Cardiac muscle cell (in vitro differentiated cells and primary cell): ENCODE data around the gene NYNRIN. TPM values are rescaled to one million over a fixed set of nuclear protein-coding genes. Genes with fewer than 3 reads are reported as not detected.

ENCODE experiments used
- DNase-seq, 2 donors: peaks; one replicate each; pipeline versions ENCODE4 v3.0.0 to v3.0.0-alpha.2; 2010 to 2017; ENCODE audit warnings: low read depth in 1 of 2, low spot score in 1 of 2
- H3K27ac ChIP-seq: fragments of 200-600 bp; sonication (generic); 2 replicates; pipeline ENCODE4 v1.5.1; 2016
- H3K27me3 ChIP-seq: fragments of 200-600 bp; sonication (generic); 2 replicates; pipeline ENCODE4 v1.6.0; 2016; ENCODE audit warnings: control low read depth
- H3K36me3 ChIP-seq: fragments of 200-600 bp; sonication (generic); 2 replicates; pipeline ENCODE4 v1.5.1; 2016; ENCODE audit warnings: control low read depth
- H3K4me1 ChIP-seq: fragments of 200-600 bp; sonication (generic); 2 replicates; pipeline ENCODE4 v1.8.1; 2017; ENCODE audit warnings: low read depth, mild to moderate bottlenecking, mixed run types
- H3K4me3 ChIP-seq: fragments of 200-600 bp; sonication (generic); 2 replicates; pipeline ENCODE4 v1.5.1; 2016; ENCODE audit warnings: mild to moderate bottlenecking
- H3K9me3 ChIP-seq: fragments of 200-600 bp; sonication (generic); 2 replicates; pipeline ENCODE4 v1.5.1; 2017; ENCODE audit warnings: low read depth, mild to moderate bottlenecking, control low read depth
- polyA plus RNA-seq: library from polyadenylated mRNA; unstranded; fragments of >200 nt; fragmentation: Nextera tagmentation; extraction: Ambion mirVana; gene quantifications from 2 replicates; pipeline ENCODE4 v1.2.1, GENCODE V29; 2016
- total RNA-seq: library from RNA; depleted of rRNA; stranded (reverse); fragments of >200 nt; gene quantifications from 2 replicates; pipeline ENCODE4 v1.2.3, GENCODE V29; 2016
- TF ChIP-seq, protein P1 (sequence below): IDR thresholded peaks from 2 replicates; pipeline ENCODE4 v1.5.1; 2012; ENCODE audit warnings: low read depth, mild to moderate bottlenecking, low read length

Gene NYNRIN
- total and polyA plus RNA-seq, 2 experiments from 2014 or later: 21.3 to 56.2 TPM

DNA sequence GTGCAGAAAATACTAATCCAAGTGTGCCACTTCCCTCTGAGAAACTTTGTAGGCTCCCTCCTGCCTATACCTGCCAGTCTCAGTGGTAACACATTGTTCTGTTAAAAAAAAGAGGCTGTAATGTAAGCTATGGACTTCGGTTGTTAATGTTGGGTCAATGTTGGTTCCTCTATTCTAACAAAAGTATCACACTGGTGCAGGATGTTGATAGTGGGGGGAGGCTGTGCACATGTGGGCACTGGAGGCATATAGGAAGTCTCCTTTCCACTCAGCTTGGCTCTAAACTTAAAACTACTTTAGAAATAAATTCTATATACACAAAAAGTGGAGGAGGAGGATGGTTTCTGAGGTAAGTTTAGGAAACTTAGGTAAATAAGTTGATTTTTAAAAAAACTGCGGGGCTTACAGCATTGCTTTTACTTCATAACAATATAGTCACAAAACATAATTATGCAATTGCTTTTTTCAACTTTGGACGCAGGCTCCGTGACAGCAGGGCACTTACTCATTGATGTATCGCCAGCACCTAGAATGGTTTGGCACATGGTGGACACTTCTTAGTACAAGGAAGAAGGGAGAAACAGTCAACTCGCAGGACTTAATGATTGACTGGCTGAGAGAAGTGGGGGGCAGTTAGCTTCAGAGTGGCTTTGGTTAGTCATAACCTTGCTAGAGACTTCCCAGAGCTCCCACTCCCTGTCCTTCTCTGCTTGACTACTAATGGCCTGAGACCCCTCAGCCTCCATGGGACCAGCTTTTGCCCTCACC is 7.9 kb upstream of the NYNRIN start:
- H3K36me3 ChIP-seq: no peaks in the 10 kb centered on the region
- no peaks in the 10 kb centered on the region for H3K27me3 ChIP-seq
- peaks cover 10% of the 10 kb centered on the region for H3K4me1 ChIP-seq
- no peak for DNase-seq
- H3K9me3 ChIP-seq: no peaks in the 10 kb centered on the region
- H3K27ac ChIP-seq: no peak overlapping the region
- H3K4me3 ChIP-seq: no peak overlapping the region
- TF ChIP-seq, protein P1, sequence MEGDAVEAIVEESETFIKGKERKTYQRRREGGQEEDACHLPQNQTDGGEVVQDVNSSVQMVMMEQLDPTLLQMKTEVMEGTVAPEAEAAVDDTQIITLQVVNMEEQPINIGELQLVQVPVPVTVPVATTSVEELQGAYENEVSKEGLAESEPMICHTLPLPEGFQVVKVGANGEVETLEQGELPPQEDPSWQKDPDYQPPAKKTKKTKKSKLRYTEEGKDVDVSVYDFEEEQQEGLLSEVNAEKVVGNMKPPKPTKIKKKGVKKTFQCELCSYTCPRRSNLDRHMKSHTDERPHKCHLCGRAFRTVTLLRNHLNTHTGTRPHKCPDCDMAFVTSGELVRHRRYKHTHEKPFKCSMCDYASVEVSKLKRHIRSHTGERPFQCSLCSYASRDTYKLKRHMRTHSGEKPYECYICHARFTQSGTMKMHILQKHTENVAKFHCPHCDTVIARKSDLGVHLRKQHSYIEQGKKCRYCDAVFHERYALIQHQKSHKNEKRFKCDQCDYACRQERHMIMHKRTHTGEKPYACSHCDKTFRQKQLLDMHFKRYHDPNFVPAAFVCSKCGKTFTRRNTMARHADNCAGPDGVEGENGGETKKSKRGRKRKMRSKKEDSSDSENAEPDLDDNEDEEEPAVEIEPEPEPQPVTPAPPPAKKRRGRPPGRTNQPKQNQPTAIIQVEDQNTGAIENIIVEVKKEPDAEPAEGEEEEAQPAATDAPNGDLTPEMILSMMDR: no peak

DNA sequence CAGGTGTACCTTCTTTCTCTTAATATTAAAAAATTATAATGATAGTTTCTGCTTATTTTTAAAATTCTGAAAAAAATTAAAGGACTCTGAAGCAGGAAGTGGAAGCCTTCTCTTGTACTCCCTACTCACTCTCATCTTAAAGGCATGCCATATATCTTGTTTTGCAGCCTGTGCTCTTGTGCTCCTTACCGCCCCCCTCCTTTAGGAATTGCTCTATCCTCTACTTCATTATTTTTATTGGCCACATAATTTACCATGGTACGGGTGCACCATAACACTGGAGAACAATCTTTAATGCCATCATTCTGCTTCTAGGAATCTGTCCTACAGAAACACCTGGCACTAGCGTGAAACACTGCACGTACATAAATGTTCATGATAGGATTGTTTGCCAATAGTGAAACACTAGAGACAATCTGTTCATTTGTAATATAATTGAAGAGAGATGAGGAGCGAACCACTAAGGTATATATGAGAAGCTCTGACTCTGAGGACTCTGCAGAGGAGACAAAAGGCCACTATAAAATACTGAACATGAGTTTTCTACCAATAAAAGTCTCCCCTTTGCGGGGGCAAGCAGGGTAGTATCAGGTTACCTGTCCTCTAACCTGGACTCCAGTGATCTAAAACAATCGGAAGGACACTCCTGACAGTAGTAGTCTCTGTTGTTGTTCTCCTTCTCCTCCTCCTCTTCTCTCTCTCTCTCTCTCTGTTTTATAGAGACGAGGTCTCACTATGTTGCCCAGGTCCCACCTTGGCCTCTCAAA is 6.3 kb upstream of the NYNRIN start:
- Histone ChIP-seq H3K36me3 (no peaks in the 10 kb centered on the region), H3K4me3 (no peak overlapping the region), H3K9me3 (no peaks in the 10 kb centered on the region), H3K27me3 (no peaks in the 10 kb centered on the region), H3K4me1 (peaks cover 10% of the 10 kb centered on the region), H3K27ac (no peak overlapping the region)
- DNase-seq: peak in 1 of 2 donors; percentile 73
- TF ChIP-seq, protein P1: peak; percentile 33

DNA sequence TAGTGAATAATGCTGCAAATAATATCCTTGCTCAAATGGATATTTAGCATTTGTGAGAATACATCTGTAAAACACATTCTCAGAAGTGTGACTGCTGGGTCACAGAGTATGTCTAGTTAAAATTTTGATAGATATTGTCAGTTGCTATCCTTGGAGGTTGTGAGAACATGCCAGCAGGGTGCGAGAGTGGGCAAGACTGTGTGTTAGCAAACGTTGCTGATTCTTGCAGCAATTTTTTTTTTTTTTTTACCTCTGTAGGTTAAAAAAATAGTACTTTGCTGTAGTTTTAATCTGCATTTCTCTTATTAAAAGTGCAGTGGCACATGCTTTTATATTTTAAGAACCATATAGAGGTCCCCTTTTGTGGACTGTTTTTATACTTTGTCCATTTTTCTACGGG is 4.5 kb upstream of the NYNRIN start:
- peaks cover 19% of the 10 kb centered on the region for H3K4me1 ChIP-seq
- H3K36me3 ChIP-seq: no peaks in the 10 kb centered on the region
- no peak for DNase-seq
- H3K9me3 ChIP-seq: no peaks in the 10 kb centered on the region
- no peak overlapping the region for H3K4me3 ChIP-seq
- TF ChIP-seq, protein P1: no peak
- no peaks in the 10 kb centered on the region for H3K27me3 ChIP-seq
- no peak overlapping the region for H3K27ac ChIP-seq

DNA sequence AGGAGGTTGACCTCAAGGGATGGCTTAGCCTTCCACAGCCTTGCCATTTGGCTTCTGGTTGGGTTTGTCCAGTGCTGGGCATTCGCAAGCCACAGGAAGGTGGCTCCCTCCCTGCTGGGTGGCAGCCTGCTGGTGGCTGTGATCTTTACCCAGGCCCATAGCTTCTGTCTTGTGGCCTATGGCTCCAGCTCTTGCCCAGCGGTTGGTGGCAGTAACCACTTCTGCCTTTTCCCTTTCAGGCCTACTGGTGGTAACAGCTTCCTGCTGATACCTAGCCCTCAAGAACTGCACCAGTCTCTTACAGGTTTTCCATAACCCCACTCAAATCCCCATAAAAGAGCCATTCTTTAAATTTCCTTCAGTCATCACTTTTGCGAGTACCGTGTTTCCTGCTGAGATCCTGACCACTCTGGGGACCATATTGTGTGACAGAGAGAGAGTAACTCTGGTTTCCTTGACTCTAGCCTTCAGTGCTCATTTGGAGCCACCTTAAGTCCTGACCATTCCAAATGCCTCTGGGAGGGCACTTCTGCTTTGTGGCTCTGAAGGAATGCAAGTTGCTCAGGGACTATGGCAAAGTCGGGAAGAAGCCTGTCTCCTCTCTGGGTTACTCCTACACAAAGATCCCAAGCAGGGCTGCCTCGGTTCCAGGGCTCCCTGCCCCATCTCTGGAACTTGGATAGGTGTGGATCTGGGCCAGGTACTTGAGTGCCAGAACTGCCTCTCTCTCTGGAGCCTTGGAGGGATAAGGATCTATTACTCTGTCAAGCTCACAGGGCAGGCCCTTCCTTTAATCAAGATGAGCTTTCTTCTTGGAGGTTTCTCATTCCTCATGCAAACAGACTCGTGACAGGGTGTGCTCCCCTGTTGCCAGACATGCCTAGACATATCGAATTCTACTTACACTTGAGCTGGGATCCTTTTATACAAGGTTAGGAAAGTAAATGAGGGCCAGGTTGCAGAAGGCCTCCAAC is 2.9 kb upstream of the NYNRIN start:
- H3K36me3 ChIP-seq: no peaks in the 10 kb centered on the region
- no peaks in the 10 kb centered on the region for H3K27me3 ChIP-seq
- H3K27ac ChIP-seq: no peak overlapping the region
- peak in 1 of 2 donors; percentile 32 for DNase-seq
- H3K9me3 ChIP-seq: no peaks in the 10 kb centered on the region
- TF ChIP-seq, protein P1: no peak
- H3K4me1 ChIP-seq: peaks cover 29% of the 10 kb centered on the region
- H3K4me3 ChIP-seq: no peak overlapping the region

DNA sequence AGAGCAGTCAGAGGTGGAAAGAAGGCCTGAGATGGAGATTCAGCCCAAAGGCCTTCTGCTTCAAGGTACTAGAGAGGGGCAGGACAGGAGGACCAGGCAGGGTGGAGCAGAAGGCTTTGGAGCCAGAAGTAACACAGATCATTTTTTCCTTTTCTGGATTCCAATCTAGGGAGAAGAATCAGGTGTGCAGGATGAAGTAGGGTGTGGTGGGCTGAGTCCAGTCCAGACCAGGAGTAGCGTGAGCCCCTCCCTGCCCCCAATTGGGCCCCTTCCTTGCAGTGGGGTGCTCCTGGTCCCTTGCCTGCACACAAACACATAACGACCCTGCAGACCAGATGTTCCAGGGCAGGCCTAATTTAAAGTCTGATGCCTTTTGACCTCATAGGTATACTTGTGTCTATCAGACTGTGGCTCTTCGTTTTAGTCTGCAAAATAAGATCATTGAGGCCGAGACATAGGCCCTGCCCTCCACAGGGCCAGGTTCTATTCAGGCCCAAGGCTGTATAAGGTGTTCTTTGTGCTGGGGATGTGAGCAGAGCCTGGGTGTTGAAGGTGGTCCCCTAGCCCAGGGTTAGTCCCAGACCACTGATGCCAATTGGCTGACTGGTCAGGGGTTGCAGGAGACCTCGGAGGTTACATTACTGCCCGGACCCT is 1.0 kb upstream of the NYNRIN start:
- no peak overlapping the region for H3K4me3 ChIP-seq
- no peaks in the 10 kb centered on the region for H3K36me3 ChIP-seq
- peaks cover 25% of the 10 kb centered on the region for H3K4me1 ChIP-seq
- TF ChIP-seq, protein P1: no peak
- no peaks in the 10 kb centered on the region for H3K27me3 ChIP-seq
- no peaks in the 10 kb centered on the region for H3K9me3 ChIP-seq
- DNase-seq: no peak
- H3K27ac ChIP-seq: peak overlapping the region; percentile 69
